ENCODE data around the gene DOP1A. TPM values are rescaled to one million over a fixed set of nuclear protein-coding genes. Genes with fewer than 3 reads are reported as not detected.

DOP1A gene
- total and polyA plus RNA-seq, 8 donors, result 19.7 to 42.1 (median 32.5) TPM

DNA sequence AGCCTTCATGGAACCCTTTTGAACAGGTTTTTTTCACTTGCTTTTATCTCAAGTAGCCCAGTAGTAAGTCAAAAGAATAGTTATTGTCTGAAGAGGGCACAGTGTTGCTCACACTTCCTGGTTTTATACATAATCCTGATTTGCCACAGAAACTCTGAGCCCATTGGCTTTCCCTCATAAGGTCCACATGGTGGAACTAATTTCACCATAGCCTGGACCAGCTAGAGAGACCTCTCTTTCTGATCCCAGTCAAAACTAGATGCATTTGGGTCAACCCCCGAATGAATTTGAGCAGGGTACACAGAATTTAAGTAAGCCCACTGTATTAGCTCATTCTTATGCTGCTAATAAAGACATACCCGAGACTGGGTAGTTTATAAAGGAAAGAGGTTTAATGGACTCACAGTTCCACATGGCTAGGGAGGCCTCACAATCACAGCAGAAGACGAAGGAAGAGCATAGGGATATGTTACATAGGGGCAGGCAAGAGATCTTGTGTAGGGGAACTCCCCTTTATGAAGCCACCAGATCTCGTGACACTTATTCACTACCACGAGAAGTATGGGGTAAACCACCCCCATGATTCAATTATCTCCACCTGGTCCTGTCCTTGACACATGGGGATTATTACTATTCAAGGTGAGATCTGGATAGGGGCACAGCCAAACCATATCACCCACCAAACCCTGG, 131.8 kb downstream of the DOP1A start:
- no peak overlapping the region for H3K27ac ChIP-seq
- ATAC-seq (no peak), DNase-seq (no peak)
- intact Hi-C loops (cut with DNase I), result no loop called here
- H3K4me1 ChIP-seq, result peaks cover 0 to 1% of the 10 kb centered on the region in 2 donors
- H3K27me3 ChIP-seq, result peaks cover 0 to under 1% of the 10 kb centered on the region in 2 donors
- TF ChIP-seq, protein P1, sequence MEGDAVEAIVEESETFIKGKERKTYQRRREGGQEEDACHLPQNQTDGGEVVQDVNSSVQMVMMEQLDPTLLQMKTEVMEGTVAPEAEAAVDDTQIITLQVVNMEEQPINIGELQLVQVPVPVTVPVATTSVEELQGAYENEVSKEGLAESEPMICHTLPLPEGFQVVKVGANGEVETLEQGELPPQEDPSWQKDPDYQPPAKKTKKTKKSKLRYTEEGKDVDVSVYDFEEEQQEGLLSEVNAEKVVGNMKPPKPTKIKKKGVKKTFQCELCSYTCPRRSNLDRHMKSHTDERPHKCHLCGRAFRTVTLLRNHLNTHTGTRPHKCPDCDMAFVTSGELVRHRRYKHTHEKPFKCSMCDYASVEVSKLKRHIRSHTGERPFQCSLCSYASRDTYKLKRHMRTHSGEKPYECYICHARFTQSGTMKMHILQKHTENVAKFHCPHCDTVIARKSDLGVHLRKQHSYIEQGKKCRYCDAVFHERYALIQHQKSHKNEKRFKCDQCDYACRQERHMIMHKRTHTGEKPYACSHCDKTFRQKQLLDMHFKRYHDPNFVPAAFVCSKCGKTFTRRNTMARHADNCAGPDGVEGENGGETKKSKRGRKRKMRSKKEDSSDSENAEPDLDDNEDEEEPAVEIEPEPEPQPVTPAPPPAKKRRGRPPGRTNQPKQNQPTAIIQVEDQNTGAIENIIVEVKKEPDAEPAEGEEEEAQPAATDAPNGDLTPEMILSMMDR (IDR thresholded peaks at IDR 0.05), result no peak
- H3K9me3 ChIP-seq, result no peaks in the 10 kb centered on the region
- H3K36me3 ChIP-seq, result no peaks in the 10 kb centered on the region
- no peak overlapping the region for H3K4me3 ChIP-seq

DNA sequence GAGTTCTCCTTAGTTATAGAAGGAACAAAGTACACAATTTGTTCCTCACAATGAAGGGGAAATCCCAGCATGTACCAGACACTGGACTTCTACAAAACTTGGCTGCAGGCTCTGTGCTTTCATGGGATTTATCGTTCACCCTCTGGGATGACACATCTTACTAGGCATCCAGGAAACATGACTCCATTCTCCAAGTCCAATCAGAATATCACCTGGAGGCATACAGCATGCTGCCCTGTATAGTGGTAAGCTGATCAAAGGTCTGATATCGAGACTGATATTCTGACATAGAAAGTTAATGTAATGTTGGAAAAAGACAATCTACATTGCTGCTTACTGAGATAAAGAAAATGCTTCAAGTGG, 132.4 kb downstream of the DOP1A start:
- no peaks in the 10 kb centered on the region for H3K27me3 ChIP-seq
- DNase-seq (no peak), ATAC-seq (peak; percentile 22)
- no peaks in the 10 kb centered on the region for H3K4me1 ChIP-seq
- intact Hi-C loops (cut with DNase I), result no loop called here
- no peak overlapping the region for H3K27ac ChIP-seq
- H3K36me3 ChIP-seq, result no peaks in the 10 kb centered on the region
- TF ChIP-seq, protein P1 (IDR thresholded peaks at IDR 0.05), result no peak
- H3K4me3 ChIP-seq, result no peak overlapping the region
- no peaks in the 10 kb centered on the region for H3K9me3 ChIP-seq

DNA sequence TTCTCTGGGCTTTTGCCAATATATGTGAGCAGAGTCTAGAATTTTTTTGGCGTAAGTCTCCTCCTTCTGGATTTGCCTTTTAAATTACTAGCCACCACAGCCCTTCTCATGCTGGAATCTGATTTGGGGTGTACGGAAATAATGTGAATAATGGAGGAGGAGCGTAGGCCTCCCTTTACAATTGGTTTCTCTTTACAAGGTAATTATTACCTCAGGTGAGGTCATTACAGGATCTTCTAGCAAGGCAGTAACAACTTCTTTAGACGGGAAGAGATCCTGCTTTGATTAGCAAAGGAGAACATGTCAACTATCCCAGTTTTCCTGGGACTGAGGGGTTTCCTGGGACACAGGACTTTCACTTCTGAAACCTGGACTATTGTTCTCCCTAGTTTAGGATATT, 134.6 kb downstream of the DOP1A start:
- H3K36me3 ChIP-seq, result no peaks in the 10 kb centered on the region
- DNase-seq (no peak), ATAC-seq (no peak)
- TF ChIP-seq, protein P1 (IDR thresholded peaks at IDR 0.05), result no peak
- intact Hi-C loops (cut with DNase I), result no loop called here
- no peak overlapping the region for H3K4me3 ChIP-seq
- H3K9me3 ChIP-seq, result no peaks in the 10 kb centered on the region
- no peaks in the 10 kb centered on the region for H3K4me1 ChIP-seq
- no peaks in the 10 kb centered on the region for H3K27me3 ChIP-seq
- no peak overlapping the region for H3K27ac ChIP-seq

DNA sequence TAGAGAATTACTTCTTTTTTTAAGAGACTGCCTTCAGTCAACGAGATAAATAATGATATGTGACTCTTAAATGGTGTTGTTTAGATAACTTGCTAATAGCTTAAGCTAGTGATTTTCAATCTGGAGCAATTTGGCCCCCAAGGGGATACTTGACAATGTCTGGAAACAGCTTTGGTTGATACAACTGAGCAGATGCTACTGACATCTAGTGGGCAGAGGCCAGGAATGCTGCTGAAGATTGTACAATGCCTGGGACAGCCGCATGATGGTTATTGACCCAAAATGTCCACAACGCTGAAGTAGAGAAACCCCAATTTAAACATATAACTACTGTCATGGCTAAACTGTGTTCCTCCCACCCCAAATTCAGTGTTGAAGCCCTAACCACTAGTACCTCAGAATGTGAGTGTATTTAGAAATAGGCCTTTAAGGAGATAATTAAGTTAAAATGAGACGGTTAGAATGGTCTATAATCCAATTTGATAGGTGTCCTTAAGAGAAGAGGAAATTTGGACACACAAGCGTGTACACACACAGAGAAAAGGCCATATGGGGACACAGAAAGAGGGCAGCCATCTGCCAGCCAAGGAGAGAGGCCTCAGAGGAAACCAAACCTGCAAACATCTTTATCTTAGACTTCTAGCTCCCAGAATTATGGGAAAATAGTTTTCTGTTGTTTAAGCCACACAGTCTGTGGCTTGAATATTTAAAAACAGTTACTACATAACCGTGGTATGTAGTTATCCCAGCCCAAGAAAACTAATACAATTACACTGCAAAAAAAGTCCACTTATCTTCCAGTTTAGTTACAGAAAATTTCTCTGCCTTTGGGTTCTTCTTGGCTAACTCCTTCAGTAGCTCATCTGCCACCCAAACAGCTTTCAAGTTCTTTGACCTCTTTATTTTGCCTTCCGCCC, 147.9 kb downstream of the DOP1A start:
- Histone ChIP-seq H3K4me1 (no peaks in the 10 kb centered on the region), H3K9me3 (no peaks in the 10 kb centered on the region), H3K4me3 (no peak overlapping the region), H3K27me3 (no peaks in the 10 kb centered on the region), H3K36me3 (no peaks in the 10 kb centered on the region), H3K27ac (no peak overlapping the region)
- intact Hi-C loops (cut with DNase I), result loop anchor here in 1 of 2 donors (2.0 kb wide), 1 partner anchor 149 kb away; the partner anchor contains the start of gene DOP1A
- ATAC-seq (peak; percentile 96), DNase-seq (peak in 3 of 4 donors; percentile 41 to 78 (median 65))
- TF ChIP-seq, protein P1 (IDR thresholded peaks at IDR 0.05), result peak; percentile 59 to 74

DNA sequence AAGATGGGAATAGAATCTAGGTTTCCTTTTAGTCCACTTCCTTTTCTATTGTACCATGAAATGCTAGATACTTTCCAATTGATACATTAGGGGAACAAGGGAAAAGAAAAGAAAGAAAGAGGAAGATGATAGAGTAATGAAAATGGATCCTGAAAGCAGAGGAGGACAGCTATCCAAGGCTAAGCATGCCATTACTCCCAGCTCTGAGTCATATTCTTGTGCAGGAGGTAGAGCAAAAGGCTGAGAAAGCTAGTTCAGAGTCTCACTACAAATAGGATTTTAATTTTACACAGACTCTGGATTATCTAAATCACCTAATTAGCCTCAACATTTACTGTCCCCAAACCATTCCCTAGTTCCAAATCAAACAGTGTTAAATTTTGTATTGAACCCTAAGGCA, 149.3 kb downstream of the DOP1A start:
- DNase-seq (no peak), ATAC-seq (no peak)
- no peak overlapping the region for H3K27ac ChIP-seq
- intact Hi-C loops (cut with DNase I), result no loop called here
- no peaks in the 10 kb centered on the region for H3K9me3 ChIP-seq
- no peaks in the 10 kb centered on the region for H3K4me1 ChIP-seq
- H3K27me3 ChIP-seq, result no peaks in the 10 kb centered on the region
- no peak overlapping the region for H3K4me3 ChIP-seq
- H3K36me3 ChIP-seq, result no peaks in the 10 kb centered on the region
- TF ChIP-seq, protein P1 (IDR thresholded peaks at IDR 0.05), result no peak
